ENCODE data around the gene GAD1.

- TF ChIP-seq, protein P1, sequence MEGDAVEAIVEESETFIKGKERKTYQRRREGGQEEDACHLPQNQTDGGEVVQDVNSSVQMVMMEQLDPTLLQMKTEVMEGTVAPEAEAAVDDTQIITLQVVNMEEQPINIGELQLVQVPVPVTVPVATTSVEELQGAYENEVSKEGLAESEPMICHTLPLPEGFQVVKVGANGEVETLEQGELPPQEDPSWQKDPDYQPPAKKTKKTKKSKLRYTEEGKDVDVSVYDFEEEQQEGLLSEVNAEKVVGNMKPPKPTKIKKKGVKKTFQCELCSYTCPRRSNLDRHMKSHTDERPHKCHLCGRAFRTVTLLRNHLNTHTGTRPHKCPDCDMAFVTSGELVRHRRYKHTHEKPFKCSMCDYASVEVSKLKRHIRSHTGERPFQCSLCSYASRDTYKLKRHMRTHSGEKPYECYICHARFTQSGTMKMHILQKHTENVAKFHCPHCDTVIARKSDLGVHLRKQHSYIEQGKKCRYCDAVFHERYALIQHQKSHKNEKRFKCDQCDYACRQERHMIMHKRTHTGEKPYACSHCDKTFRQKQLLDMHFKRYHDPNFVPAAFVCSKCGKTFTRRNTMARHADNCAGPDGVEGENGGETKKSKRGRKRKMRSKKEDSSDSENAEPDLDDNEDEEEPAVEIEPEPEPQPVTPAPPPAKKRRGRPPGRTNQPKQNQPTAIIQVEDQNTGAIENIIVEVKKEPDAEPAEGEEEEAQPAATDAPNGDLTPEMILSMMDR (IDR thresholded peaks at IDR 0.05), result no peak
- no peak for TF ChIP-seq EP300 (IDR thresholded peaks at IDR 0.05)
- TF ChIP-seq POLR2AphosphoS5 (IDR thresholded peaks at IDR 0.05), result no peak
Observed at GRCh38 chr2:170818036-170818751, 1.5 kb downstream of the GAD1 start.

Measured in suprapubic skin (tissue), 4 donors.